GM18507 (cell line): ENCODE measurements around the gene SAMD8.
A peak's percentile ranks its signal among the peaks of the same experiment; 100 is the strongest.

Source experiments
- DNase-seq: peaks from one replicate; pipeline ENCODE4 v3.0.0; 2011; ENCODE audit warnings: low read depth; ENCODE audit not compliant: insufficient read length; ENCODE audit errors: extremely low spot score
- FAIRE-seq: peaks from 2 replicates; lab custom pipeline; 2011; peaks lifted over from hg19 to GRCh38; lab: Jason Lieb, UNC

Gene SAMD8

DNA sequence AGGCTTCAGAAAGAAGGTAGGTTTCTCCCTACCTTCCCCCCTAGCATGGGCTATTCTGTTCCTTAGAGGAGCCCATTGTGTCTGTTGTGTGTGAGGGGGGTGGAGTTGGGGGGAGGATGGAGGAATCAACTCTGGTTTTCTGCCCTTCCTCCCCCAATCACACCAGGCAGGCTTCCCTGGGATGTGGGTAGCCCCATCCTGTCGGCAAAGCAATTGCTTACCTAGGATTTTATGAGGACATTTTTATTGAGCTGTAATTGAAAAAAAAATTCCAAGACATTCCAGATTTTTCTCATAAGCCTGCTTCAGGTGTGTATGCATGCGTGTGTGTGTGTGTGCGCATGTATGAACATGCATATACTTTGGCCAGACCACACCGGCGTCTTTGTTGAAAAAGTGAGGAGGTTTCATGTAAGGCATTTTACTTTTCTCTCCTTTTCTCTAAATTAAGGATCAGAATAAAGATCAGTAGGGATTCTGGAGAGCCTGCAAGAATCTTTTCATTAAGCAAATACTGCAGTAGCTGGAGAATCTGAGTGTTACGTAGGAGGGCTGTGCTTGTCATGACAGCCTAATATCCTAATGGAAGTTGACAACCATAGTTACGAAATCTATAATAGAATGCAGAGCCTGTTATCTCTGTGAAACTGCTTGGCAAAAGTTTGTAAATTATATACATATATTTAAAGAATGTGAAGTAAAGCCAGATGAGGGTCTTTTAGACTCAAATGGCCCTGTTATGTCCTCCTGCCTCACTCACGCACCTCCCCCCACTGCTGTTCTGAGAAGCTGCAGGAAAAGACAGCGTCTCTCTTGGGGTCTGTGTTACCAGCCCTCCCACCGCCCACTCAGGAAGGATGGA is 27.3 kb upstream of the SAMD8 start:
- DNase-seq, result no peak
- FAIRE-seq, result no peak

DNA sequence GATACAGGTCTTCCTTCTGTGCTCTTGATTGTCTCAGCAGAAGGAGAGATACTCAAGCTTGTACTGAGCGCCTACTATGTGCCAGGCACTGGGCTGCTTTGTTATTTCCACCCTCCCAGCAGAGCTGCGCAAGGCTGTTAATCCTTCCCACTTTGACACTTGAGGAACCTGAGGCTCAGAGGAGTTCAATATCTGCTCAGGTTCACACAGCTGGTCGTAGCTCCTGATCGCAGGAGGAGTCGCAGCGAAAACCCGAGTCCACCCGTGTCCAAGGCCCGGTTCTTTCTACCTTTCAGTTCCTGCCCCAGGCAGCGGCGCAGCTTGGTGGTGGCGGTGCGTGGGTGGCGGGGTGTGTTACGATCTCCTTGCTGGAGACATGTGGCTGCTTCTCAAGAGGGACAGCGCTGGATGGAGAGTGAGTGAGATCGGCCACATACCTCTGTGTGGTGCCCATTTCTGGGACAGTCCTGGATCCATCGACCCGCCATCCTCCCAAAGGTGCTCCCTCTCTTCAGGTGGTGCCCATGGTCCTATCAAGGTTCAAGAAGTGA is 26.5 kb upstream of the SAMD8 start:
- FAIRE-seq, result no peak
- DNase-seq, result no peak

DNA sequence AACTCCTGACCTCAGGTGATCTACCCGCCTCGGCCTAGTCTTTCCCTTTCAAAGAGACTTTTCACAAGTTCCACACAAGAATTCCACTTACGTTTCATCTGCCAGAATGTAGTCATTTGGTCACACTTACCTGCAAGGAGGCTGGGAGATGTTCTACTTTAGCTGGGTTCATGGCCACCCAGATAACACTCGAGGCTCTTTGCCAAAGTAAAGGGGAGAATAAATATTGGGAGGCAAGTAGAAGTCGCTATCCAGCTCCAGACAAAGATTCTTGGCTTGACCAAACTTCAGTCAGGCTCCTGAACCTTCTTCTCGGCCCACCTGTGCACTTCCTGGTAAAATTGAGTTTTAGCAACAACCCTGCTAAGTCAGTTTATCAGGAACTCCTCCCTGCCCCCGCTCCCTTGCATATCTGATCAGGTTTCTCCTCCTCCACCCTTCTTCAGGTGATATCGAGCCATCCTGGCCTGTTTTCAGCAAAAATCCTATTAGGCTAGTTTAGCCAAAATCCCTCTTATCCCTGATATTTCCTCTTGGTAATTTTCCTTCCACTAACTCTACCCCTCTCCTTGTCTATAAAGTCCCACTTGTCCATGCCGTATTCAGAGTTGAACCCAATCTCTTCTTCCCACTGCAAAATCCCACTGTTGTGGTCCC is 25.1 kb upstream of the SAMD8 start:
- DNase-seq (no peak), FAIRE-seq (no peak)

DNA sequence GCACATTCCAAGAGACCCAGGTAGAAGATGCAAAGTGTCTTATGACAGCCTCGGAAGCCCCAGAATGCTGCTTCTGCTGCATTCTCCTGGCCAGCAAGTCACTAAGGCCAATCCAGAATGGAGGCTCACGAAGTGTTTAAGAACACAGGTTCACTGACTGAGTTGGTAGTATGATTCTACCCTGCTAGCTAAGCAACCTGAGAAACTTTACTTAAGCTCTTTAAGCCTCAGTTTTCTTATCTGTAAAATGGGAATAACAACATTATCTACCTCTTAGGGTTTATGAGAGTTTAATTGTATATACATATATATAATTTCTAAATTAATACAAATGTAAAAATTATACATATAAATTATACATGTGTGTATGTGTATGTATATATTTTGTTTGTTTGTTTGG is 22.8 kb upstream of the SAMD8 start:
- no peak for DNase-seq
- no peak for FAIRE-seq

DNA sequence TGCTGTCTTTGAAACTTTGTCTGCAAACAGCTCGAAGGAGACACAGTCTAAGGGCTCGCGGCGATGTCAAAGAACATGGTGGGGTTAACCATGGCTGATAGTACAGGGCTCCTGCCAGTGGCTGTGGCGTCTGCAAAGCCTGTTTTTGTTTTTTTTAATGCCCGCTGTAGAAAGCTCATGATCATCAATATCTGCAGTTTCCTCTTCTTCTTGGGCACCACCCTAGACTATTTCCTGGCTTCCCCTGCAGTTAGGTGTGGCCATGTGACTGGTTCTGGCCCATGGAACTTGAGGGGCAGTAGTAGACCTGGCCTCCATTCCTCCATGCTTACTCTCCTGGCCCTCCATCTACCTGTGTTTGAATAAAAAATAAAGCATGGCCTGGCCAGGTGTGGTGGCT is 21.8 kb upstream of the SAMD8 start:
- DNase-seq, result no peak

DNA sequence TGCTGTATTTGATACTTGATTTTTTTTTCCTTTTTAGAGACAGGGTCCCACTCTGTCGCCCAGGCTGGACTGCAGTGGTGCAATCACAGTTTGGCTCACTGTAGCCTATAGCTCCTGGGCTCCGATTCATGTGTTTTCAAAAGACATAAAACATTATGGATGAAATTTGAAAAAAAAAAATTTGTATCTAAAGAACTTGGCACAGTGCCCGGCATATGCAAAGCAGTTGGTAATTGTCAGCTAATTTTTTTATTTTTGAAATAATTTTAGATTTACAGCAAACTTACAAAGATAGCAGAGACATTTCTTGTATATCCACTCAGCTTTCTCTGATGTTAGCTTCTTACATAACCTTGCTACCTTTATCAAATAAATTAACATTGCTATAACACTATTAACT is 20.3 kb upstream of the SAMD8 start:
- no peak for FAIRE-seq

More for the DNA sequence above, 21.8 kb upstream of the SAMD8 start:
- no peak for FAIRE-seq

DNA sequence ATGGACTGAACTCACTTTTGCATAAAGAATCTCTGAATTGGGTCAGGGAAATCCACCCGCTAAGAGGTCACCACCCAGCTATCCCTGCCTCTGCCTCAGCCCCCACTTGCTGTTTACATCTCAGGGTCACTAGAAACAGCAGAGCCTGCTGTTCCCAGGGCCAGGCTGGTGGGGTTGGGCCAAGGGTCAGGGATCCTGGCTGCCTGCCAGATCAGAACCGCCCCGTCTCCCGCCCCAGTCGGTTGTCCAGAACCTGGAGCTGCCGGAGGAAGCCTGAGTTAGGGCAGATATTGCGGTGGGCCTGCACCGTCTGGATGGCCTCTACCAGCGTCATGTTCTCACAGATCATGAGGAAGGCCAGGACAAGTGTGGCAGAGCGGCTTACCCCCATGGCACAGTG is 17.0 kb upstream of the SAMD8 start:
- DNase-seq (no peak), FAIRE-seq (no peak)

More for the DNA sequence above, 20.3 kb upstream of the SAMD8 start:
- no peak for DNase-seq

DNA sequence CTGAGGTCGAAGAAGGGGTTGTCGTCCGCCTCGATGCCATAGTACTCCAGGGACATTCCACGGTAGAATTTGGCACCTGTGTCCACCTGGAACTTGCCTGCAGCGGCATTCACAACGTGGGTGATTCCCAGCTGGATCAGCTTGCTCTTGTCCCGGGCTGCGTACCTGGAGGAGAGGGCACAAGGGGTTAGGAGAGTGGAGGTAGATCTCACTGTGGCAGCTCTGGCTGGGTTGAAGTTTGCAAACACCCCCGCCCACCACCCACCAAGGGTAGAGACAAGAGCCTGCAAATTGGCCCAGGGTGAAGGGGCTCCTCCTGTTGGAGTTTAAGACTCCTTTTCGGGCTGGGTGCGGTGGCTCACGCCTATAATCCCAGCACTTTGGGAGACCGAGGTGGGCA is 15.8 kb upstream of the SAMD8 start:
- no peak for DNase-seq
- no peak for FAIRE-seq

DNA sequence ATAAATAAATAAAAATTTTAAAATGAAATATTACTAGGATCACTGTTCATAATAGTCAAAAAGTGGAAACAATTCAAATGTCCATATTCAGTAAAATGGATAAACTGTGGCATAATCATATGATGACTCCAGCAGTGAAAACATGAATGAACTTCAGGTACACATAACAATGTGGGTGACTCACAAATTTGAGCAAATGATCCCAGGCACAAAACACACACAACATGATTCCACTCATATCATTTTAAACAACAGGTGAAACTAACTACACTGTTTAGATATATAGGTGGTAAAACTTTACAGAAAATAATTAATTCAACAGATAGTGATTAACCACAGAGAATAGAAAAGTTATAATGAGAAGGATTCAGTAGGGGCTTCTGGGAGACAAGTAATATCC is 14.7 kb upstream of the SAMD8 start:
- FAIRE-seq (no peak), DNase-seq (no peak)

DNA sequence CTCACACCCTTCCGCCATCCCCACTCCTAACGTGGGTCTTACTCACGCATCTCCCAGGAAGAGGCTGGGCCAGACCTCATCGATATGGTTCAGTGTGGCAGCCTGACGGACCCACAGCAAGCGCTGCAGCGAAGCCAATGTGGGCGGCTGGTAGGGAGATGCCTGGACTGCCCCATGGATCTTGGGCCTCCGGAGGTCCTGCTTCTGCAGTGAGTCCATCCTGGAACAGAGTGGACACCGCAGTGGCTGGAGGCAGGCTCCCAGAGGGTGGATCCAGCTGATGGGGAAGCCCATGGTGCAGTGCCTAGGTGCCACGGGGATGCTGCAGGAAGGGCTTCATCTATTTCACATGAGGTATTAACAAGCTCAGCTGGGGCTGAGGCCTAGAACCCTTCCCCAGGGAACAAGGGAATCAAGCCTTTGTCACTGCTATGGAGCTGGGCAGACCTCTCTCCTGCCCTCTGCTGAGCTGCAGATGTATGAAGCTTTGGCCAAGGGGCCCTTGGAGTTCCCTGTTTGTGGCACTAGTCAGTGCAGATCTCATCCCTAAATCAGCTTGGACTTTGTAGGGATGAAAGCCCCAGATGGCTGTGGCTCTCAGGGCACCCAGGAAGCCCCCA is 13.7 kb upstream of the SAMD8 start:
- FAIRE-seq, result no peak
- no peak for DNase-seq

DNA sequence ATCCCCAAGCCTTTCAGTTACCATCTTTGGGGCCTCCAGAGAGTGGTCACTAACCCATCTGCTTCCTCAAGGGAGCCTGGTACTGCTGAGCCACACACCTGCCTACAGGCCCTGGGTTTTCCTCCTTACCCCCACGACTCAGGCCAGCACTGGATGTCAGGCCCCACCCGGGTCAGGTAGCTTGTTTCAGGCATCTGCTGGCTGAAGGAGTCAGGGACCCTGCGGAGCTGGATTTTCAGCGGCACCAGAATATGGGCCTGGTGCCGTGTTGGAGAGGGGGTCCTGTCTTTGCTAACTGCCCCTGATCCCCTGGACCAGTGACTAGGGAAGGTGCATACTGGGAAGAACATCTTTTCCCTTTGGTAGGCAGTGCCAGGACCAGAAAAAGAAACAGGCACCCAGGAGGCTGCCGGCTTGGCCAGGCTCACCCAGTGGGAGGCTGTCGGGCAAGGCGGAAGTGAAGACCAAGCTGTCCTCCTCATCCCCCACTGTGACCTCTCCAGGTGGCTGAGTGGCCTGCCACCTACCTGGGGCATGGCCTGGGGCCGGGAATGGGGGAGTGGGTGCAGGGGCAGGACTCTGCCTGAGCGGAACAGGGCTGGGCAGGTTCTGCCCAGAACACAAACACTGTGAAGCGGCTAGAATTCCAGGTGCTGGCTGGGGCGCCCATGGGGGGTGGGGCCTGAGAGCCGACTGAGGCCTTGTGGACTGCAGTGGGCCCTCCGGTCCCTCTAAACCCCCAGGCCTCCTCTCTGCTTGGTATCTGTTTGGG is 12.4 kb upstream of the SAMD8 start:
- DNase-seq (no peak), FAIRE-seq (no peak)

DNA sequence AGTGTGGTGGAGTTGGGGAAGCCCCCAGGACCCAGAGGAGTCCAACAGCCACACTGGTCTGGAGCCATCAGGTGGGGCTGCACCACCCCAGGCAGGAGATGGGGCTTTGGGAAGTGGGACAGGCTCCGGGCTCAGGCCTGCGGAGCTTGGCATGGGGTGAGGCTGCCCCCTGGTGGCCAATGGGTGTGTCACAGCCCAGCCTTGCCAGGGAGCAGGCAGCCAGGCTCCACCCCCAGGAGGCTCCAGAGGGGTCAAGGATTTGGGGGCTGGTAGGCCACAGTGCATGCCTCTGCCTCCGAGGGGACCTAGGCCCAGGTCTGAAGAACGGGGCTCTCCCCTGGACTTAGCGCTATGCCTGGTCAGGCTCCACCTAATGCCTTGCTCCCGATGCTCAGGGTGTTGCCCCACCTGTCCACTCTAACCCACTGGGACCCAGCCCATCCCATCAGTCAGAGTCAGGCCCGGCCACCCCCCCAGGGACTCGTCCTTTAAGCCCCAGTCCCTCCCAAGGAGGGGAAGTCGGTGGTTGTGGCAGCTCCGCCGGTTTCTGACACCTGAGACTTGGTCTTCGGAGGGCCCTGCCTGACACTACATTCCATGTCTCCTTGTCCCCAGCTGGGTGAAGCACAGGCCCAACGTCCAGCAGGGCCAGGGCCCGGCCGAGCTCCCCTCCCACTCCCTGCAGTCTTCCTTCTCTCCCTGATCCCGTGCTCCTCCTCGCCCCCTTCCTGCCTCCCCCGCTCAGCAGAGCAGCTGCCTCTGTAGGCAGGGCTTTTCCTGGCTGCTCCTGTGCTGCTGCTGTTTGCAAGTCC is 11.3 kb upstream of the SAMD8 start:
- FAIRE-seq (peak; percentile 76), DNase-seq (peak; percentile 81)

DNA sequence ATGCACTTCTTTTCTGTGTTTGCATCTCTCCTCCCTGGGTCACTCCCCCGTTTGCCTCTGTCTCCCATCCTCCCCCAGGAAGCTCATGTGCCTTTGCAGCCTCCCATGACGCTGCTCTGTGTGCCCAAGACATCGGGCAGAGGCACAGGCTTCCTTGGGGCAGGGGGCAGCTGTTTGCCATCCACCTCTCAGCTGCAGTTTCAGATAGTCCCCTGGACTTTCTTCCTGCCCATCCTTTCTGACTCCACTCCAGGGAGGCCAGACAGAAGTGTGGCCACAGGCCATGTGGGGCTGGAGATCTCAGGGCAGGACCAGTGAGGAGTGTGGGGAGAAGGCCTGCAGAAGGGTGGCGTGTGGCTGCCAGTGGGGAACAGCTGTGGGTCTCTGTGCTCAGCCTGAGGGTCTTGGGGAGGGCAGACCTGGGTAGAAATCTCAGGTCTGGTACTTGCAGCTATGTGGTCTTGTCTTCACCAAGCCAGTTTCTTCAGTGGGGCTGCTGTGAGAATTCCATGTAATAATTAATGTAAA is 10.6 kb upstream of the SAMD8 start:
- no peak for FAIRE-seq

DNA sequence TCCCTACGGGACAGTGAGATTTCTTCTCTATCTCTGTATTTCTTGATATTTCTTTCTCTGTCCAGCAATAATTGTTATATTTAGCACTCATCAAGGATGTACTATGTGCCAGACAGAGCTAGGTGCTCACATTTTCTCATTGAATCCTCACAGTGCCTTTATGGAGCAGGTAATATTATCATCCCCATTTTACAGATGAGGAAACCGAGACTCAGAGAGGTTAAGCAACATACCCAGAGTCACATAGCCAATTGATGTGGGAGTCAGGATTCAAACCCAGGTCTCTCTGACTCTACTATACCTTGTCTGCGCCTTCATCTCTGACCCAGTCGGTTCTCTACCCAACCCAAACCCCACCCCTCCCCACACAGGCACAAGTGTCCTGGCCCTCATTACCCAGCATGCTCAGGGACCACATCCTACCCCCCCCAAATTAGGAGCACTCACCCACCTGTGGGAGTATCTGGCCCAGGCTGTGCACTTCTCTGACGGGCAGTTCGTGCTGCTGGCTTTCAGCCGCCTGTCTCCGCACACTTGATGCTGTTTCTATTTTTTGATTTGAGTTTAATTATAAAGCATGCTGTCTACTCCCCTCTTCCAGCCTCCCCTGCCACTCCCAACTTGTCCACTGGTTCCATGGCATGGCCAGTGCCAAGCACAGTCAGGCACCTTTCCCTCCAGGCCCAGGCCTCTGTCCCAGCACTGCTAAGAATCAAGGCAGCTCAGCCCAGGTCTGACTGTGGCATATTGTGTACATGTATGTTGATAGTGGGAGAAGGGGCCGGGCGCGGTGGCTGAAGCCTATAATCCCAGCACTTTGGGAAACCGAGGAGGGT is 9.8 kb upstream of the SAMD8 start:
- no peak for DNase-seq
- FAIRE-seq, result no peak

More for the DNA sequence above, 10.6 kb upstream of the SAMD8 start:
- DNase-seq, result no peak

DNA sequence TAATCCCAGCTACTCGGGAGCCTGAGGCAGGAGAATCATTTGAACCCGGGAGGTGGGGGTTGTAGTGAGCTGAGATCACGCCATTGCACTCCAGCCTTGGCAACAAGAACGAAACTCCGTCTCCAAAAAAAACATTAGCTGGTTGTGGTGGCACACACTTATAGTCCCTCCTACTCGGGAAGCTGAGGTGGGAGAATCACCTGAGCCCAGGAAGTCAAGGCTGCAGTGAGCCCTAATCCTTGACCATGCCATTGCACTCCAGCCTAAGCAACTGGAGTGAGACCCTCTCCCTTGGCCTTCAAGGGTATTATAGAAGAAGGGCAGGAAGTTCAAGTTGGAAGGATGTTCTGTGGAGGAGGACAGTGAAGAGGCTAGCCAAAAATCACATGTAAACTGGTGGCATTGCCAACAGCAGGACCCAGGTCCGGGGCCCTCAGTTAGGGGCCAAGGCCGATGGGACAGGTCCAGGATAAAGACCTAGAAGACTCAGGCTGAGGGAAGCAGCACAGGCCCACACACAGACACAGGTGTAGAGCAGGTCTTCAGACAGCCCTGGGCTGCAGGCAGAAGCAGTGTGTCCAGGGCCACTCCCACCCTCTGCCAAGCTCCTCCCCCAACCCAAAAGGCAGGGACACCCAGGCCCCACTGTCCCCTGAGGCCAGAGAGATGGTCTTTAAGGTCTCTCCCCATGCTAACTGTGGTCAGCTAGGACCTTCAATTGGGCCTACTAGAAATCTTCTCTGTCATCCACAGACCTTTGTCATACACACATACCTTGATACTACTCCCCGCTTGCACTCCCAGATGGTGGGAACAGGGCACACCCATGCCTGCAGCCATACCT is 8.4 kb upstream of the SAMD8 start:
- FAIRE-seq (no peak), DNase-seq (no peak)

DNA sequence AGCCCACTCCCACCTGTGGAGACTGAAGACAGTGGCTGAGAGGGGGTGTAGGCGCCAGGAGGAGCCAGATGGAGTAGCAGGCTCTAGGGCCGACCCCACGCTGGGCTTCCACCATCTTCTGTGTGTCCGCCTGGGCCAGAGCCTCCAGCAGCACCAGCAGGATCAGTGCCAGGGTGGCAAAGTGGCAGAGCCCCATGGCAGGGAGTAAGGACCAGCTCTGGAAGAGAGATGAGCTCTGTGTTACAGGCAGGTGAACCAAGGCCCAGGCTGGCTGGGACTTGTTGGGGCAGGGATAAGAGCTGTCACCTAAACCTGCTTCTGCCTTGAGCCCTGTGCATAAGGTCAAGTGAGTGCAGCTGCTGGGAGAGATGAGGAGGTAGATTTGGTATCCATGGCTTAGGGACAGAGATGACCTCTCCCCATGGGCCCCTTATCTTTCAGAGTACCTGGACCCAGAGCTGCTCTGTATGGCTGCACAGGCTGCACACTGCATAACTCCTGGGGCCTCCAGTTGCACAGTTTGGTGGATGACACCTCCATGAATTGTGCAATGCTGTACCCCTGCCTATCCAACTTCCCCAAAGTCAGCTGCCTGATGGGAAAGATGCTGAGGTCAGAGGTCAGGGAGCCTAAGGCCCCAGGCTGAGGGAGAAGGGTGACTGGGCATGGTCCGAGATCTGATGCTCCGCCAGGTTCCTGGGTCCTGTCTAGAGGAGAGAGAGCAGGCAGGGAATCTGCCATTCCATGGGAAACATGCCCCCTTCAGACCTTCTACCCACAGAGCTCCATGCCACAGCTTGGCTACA is 7.4 kb upstream of the SAMD8 start:
- no peak for FAIRE-seq
- DNase-seq, result no peak
